Muscle of back (tissue), 13 donors: Measurements from ENCODE around the gene SMS. TPM values are rescaled to one million over a fixed set of nuclear protein-coding genes. Genes with fewer than 3 reads are reported as not detected.

ENCODE experiments used
- DNase-seq, 3 donors: peaks; one replicate each; pipeline versions ENCODE4 v3.0.0 to v3.0.0-alpha.2; 2013
- long read RNA-seq, 9 donors: transcript quantifications; one replicate each; lab custom pipeline, GENCODE V29; 2026
- polyA plus RNA-seq, 10 donors: library from polyadenylated mRNA; unstranded; fragments of 120-200 nt; gene quantifications; one replicate each; pipeline ENCODE4 v1.2.1, GENCODE V29; 2013; ENCODE audit not compliant: insufficient read length in 10 of 10

The SMS gene
- polyA plus RNA-seq = 10 to 100 TPM; 69.0 to 99.4 (median 89.3) TPM
- long read RNA-seq, donor 1, transcript SMS-202 (11 exons, 1,837 nt) = major isoform, 19 of 43 reads
- long read RNA-seq, donor 1, partial matches to known transcripts = 24 of 43 reads
- long read RNA-seq, donor 1, other reads (novel, unspliced or antisense) = 0 of 43 reads
- long read RNA-seq, donor 2, transcript SMS-202 (11 exons, 1,837 nt) = major isoform, 17 of 48 reads
- long read RNA-seq, donor 2, partial matches to known transcripts = 31 of 48 reads
- long read RNA-seq, donor 2, other reads (novel, unspliced or antisense) = 0 of 48 reads
- long read RNA-seq, donor 3 = 0 reads
- long read RNA-seq, donor 4, transcript SMS-202 (11 exons, 1,837 nt) = major isoform, 9 of 74 reads
- long read RNA-seq, donor 4, partial matches to known transcripts = 65 of 74 reads
- long read RNA-seq, donor 4, other reads (novel, unspliced or antisense) = 0 of 74 reads
- long read RNA-seq, donor 5, transcript SMS-202 (11 exons, 1,837 nt) = major isoform, 12 of 52 reads
- long read RNA-seq, donor 5, partial matches to known transcripts = 40 of 52 reads
- long read RNA-seq, donor 5, other reads (novel, unspliced or antisense) = 0 of 52 reads
- long read RNA-seq, donor 6, transcript SMS-202 (11 exons, 1,837 nt) = major isoform, 23 of 64 reads
- long read RNA-seq, donor 6, partial matches to known transcripts = 39 of 64 reads
- long read RNA-seq, donor 6, other reads (novel, unspliced or antisense) = 0 of 64 reads
- long read RNA-seq, donor 7, transcript SMS-202 (11 exons, 1,837 nt) = major isoform, 11 of 24 reads
- long read RNA-seq, donor 7, partial matches to known transcripts = 12 of 24 reads
- long read RNA-seq, donor 7, other reads (novel, unspliced or antisense) = 0 of 24 reads
- long read RNA-seq, donor 8, transcript SMS-202 (11 exons, 1,837 nt) = major isoform, 6 of 91 reads
- long read RNA-seq, donor 8, partial matches to known transcripts = 85 of 91 reads
- long read RNA-seq, donor 8, other reads (novel, unspliced or antisense) = 0 of 91 reads
- long read RNA-seq, donor 9, partial matches to known transcripts = 6 of 9 reads
- long read RNA-seq, donor 9, other reads (novel, unspliced or antisense) = 0 of 9 reads

DNA sequence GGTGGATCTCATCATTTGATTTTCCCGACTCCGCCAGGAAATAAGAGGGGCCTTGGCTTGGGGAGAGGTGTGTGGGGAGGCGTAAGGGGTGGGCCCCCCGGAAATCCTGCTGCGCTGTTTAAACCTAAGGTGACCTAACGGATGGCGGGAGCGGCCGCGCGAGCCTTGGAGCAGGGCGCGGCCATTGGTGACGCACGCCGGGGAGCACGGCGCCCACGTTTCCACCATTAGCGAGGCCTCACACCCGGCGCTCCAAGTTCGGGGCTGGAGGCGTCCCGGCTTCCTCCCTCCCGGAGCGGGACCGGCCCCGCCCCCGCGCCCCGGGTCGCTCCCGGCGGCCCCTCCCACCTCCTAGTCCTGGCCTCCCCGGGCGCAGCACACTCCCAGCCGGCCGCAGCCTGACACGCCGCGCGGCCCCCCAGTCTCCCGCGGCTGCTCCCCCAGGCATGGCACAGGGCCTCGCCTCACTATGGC, at the start of gene SMS:
TSS of gene SMS (plus strand) at position 354 of the 474 bp plus-strand sequence. CDS start at position 470, 116 bp downstream.
- DNase-seq = peak; percentile 74 to 90 (median 81)

DNA sequence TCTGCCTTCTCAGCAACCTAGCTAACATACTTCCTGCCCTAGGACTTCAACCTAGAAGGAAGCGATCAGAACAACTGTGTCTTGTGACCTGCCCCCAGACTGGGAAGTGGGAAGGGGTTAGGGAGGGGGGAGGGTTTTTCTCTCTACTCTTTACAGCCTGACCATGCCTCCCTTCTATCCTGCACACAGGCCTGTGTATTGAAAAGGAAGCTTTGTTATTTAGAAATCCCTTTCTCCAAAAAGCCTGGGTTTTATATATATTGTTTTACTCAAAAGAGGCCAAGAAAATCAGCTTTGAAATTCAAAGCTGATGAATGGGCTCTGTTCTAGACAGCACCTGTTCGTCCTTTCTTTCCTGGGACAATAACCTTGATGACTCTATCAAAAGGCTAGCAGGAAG, 35.2 kb upstream of the SMS start:
- DNase-seq = no peak

DNA sequence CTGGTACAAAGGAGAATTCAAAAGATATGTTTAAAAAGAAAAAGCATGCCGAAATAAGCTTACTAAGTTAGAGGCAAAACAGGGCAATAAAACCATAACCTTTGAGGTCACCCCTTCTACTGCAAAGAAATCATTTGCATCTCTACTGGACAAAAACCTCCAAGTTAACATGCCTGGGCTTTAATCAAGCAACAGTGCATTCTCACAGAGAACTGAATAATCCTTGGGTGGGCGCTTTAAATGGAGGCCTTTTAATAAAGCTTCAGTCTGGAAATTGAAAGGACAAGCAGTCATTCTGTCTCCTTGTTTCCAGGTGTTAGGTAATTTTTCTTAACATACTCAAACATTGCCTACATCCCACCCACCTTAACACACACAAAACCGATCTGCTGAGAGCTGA, 34.6 kb upstream of the SMS start:
- no peak for DNase-seq

DNA sequence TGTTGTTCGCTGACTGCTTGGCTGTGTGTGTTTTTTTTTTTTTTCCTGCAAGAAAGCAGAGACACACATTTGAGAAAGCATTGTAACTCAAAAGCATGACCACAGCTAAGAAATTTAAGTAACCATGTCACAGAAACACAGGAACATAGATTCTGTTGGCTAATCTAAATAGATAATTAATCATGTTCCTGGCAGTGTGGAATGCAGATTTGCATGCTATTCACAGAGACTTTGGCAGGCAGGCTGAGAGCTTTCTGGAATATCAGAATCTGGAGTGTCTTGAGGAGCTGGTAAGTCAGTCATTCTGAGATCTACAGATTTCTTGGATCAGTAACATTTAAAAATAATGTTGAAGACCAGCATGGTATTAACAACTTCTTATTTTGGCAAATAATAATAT, 33.2 kb upstream of the SMS start:
- no peak for DNase-seq

DNA sequence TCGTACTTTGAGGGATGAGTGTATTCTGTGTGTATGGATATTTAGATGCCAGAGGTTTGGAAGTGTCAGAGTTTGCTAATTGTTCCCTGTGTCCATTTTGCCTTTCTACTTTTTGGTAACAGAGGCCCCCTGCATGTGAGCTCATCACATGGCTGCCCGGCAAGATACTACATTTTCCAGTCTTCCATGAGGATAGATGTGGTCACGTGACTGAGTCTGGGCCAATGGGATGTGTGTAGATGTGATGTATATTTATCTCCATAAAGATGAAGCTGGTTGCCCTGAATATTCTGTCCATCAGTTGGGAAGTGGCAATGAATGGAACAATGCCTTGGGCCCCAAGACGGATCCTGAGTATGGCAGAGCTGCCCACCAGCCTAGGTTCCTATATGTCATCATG, 29.0 kb upstream of the SMS start:
- no peak for DNase-seq

DNA sequence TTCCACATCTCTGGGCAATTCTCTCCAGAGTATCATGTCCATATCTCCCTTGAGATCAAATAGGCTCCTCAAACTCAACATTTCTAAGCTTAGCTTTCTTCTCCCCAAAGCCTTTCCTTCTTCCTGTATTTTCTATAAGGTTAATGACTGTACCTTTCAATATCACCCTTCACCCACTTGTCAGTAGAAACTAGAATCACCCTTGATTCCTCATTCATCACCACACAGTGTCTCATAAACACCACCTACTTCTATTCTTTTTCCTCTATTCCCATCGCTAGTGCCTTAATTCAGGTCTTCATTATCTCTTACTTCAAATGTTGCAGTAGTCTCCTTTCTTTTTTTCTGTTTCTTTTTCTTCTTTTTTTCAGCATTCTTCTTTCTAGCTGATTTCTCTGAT, 28.3 kb upstream of the SMS start:
- no peak for DNase-seq

DNA sequence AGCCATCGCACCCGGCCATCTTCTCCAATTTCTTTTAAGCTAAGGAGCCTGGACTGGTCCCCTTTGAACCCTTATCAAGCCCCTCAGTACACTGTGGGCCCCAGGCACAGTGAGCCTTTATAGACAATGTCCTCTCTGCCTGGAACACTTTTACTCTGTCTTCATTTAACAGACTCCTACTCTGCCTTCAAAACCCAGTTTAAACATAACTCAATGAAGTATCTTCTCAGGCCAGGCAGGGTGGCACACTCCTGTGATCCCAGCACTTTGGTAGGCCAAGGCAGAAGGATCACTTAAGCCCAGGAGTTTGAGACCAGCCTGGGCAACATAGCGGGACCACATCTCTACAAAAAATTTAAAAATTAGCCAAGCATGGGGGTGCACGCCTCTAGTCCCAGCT, 27.5 kb upstream of the SMS start:
- DNase-seq = no peak

DNA sequence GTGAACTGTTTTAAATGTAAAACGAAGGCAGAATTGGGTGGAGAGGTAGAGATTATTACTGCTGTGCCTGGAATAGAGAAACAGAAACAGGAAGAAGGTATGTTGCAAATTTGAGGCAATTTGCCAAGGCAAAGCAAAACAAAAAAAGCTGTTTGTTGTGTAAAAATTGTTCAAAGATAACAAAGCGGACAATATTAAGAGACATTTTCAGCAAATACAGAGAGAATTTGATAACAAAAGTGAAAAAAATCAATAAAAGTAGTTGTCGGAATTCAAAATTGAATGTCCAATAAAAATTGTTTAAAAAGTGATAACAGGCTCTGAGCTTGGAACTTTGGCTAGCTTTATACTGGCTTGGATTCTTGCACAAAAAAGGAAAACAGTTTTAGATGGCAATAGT, 14.4 kb upstream of the SMS start:
- DNase-seq = peak in 1 of 3 donors; percentile 21

DNA sequence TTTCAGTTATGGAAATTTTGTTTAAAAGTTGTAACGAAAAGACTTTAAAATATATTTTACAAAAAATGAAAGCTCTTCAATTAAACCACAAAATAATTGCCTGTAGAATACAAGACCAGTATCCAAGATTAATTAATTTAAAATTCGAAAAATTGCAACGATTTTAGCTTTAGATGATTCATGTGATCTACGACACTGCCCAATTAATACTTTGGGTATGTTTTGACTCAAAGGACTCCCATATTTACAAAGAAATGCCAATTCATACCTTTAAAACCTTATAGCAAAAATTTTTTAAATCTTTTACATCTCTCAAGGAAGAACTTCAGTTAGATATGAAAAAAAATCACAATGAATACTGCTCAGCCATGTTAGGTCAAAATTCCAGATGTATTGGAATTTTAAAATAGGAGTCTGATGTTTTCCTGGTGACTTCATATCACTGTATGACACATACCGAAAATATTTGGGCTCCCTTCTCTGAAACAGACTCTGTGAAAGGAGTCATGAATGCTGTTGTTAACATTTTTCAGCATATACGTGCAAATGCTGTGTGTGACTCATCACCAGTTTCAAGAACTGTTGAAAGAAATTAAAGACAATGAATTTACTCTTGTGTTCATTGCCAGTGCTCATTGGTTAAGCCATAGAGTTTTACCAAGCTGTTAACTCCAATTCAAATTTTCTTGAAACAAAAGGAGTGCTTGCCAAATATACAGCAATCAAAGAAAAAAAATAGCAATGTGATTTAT, 13.8 kb upstream of the SMS start:
- DNase-seq = peak; percentile 46 to 89 (median 63)

DNA sequence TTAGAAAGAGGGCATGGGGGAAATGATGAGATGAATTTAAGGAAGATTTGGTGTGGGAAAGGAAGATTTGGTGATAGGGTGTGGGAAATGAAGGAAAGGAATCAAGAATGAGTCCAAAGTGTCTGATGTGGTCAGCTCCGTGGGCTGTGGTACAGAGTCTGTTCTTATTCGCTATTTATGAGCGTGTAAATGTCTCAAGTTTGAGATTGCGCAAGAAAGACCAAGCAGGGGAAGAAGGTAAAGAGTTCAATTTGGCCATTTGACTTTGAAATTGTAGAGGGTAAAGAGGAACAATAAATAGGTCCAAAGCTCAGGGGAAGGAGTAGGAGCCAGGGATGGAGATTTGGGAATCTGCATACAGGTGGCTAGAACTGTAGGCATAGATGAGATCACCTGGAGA, 11.3 kb upstream of the SMS start:
- DNase-seq = no peak

DNA sequence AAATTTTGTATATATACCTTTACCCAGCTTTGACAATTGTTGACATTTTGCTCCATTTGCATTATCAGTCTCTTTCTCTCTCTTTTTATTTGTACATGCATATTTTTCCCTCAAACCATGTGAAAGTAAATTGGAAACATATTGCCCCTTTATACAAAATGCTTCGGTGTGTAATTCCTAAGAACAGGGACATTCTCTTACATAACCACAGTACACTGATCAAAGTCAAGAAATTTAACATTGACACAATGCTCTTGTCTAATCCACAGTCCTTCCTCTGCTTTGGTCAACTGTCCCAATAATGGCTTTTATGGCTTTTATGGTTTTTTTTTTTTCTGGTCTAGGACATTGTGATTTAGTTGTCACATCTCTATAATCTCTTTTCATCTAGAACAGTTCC, 9.5 kb upstream of the SMS start:
- no peak for DNase-seq

DNA sequence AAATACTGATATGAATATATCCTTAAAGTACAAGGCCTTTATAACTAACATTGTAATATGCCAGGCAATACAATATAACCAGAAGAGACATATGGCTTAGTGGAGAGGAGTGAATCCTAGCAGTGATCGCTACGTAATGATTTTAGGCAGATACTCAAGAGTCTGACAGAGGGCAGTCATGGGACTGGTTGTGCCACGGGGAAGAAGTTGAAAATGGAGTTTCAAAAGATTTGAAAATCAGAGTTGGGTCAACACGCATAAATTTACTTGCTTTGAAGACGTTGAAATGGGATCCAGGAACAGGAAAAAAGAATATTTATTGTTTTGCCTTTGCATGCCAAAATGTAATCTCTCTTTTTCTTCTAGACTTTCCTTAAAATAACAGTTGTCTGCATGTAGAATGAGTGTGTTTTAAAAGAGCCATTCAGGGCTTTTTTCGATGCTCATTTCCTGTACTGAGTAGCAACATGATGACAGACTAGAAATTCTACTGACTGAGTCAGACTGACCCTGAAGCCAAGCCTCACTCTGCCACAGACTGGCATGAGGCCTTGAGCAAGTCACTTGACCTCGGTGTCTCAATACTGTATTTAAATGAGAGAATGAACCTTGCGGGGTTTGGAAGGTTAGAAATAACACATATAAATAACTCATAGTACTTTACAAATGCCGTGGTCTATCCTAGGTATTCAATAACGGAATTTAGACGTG, 8.1 kb upstream of the SMS start:
- peak in 1 of 3 donors; percentile 64 for DNase-seq

DNA sequence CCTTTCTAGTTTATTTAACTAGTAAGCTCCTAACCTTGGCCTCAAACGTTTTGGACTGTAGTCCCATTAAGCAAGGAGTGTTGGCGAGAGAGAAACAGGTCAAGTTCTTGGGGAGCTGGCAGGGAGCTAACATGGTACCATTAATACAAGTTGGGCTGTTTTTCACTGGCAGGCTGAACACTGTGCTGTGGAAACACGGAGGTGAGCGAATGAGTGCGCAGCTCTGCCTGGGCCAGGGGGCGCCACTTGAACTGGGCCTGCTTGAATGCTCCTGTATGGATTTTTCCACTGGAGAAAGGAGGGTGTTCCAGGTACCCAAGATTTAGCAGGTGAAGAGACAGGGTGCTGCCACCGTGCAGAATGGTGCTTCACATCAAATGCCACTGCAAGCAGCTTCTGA, 7.4 kb upstream of the SMS start:
- DNase-seq = no peak

DNA sequence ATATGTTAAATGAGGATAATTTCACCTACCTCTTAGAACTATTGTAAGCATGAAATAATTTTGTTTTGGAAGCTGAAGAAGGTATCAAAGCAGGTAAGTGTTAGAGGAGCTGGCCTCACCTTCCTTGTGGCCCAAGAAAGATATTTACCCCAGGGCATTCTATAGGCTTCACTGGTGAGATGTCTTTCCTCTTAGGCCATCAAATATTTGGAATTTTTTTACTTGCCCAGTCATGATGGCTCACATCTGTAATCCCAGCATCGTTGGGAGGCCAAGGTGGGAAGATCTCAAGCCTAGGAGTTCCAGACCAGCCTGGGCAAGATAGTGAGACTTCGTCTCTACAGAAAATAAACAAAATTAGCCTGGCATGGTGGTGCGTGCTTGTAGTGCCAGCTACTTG, 6.1 kb upstream of the SMS start:
- no peak for DNase-seq

DNA sequence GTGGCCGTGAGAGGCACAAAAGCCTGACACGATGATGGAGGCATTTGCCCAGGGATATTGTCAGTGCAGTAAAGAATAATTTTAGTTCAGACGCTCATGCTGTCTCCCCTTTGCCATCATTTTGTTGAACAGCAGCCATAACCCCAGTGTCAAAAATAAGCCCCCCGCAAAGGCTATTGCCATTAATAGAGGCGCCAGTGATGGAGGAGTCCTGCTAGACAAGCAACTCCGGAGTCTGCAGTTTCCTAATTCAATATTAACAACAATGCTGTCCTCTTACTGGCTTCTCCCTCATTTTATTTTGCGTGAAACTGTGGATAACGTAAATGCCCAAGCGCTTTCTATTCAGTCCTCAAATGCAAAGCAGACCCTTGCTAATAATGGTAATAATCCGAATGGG, 603 bp upstream of the SMS start:
- DNase-seq = no peak

DNA sequence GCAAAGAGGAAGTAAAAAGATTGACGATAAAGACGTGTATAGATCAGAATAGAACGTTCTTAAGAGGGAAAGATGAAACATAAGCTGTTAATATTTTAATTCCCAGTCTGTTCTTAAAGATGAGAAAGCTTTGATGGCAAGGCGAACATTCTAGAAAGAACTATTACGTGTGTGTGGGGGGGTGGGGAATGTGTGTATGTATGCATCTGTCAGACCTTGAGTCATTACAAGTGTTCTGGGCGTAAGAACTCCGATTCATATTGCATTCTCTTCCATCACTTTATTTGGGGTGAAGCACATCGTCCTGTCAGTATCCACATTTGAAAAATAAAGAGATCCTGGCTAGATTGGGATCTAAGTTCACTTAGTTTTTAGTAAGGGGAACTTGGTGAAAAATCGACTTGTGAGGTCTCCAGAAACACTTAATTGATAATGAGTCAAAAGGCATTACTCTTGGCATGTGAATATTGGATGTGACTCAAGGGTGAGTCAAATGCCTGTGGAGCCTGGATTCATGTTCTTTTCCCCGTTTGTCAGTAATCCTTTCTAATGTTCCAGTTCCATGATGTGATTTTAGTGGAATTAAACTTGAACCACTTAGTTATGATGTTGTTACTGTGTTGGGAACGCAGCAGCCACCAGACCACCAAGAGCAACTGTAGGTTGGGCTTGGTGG, 3.1 kb downstream of the SMS start:
- DNase-seq = peak in 1 of 3 donors; percentile 85

DNA sequence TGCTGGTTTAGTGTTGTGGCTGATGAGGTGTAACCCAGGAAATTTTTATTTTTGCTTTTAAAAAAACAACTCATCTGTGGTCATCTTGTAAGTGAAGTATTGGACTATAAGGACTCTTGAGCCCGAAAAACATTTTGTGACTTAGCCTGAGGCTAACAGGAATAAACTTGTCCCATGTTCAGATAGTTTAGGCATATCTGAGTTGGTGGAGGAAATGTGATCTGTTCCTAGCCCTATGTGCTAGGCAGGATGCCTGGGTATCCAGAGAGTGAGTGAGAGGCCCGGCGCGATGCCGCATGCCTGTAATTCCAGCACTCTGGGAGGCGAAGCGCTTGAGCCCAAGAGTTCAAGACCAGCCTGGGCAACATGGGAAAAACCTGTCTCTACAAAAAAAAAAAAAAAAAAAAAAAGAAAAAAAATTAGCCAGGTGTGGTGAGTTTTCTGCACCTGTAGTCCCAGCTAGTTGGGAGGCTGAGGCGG, 3.7 kb downstream of the SMS start:
- no peak for DNase-seq

DNA sequence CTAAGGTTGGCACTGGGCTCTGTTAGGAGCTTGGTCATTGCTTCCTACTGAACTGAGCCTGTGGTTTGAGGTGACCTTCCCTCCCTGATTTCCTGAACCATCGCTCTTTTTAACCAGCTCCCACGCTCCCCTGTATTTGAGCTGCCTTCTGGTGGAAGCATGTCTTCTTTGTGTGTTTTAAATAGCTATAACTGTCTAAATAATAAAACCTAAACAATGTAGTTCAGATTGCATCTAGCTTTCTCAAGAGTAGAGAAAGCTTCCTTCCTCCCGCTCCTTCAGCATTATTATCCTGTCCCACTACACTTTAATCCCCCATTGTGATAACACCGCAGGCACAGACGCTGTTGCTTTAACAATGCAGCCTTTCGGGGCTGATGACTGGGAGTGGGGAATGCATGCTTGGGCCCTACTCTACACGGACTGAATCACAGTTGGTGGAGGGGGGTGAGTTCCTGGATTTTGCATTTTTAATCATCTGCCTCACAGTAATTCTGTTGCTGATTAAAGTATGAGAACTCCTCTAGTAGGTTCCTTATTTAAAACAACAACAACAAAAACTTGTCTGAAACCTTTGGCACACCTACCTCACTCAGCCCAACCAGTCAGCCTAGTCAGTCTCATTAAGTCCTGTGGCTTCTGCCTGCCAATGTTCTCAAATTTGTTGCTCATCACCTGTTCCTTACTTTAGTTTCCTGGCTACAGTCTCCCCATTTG, 6.6 kb downstream of the SMS start:
- DNase-seq = no peak

DNA sequence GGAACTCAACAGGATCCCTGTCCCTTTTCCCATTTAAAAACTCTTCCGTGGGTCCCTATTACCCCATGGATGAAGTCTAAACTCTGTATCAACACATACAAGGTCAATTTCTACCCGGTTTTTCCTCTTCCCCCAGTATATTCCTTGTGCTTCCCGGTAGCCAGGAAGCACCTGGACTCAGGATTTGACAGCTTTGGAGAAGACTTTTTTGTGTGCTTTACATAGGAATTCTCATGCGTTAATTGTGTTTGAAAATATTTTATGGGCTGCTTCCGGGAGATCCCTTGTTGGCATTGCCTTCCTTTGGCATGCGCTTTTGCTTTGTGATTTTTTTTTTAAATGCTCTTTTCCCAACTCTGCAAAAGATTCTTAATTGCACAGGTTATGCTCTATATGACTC, 7.2 kb downstream of the SMS start:
- DNase-seq = peak in 1 of 3 donors; percentile 25
